SK-N-SH treated with all-trans-retinoic acid at 6 μM for 48 hours (cell line): Measurements from ENCODE around the gene GPR137B.

Experiments used
- ARNTL ChIP-seq: fragments of 450-650 bp; formaldehyde crosslinking; IDR thresholded peaks from 2 replicates; pipeline ENCODE4 v1.5.0; 2020; ENCODE audit warnings: low read depth, mild to moderate bottlenecking, moderate library complexity, borderline replicate concordance
- BACH2 ChIP-seq: fragments of 250-450 bp; sonication (Bioruptor Pico); IDR thresholded peaks from 2 replicates; pipeline ENCODE4 v1.9.0; 2021; ENCODE audit warnings: mild to moderate bottlenecking, borderline replicate concordance
- CSRNP3 ChIP-seq: fragments of 250-450 bp; sonication (Bioruptor Pico); IDR thresholded peaks from 2 replicates; pipeline ENCODE4 v1.5.1; 2021; ENCODE audit warnings: mild to moderate bottlenecking, moderate library complexity
- OSR1 ChIP-seq: fragments of 250-450 bp; sonication (Bioruptor Pico); IDR thresholded peaks from 2 replicates; pipeline ENCODE4 v1.8.0; 2022; ENCODE audit warnings: moderate library complexity, mild to moderate bottlenecking, inconsistent platforms
- PATZ1 ChIP-seq: fragments of 250-450 bp; sonication (Bioruptor Pico); IDR thresholded peaks from 2 replicates; pipeline ENCODE4 v1.8.0; 2020; ENCODE audit warnings: mild to moderate bottlenecking, moderate library complexity, borderline replicate concordance
- RARB ChIP-seq: fragments of 250-450 bp; sonication (Bioruptor Pico); IDR thresholded peaks from 2 replicates; pipeline ENCODE4 v1.8.0; 2021; ENCODE audit warnings: mild to moderate bottlenecking, moderate library complexity
- TCF4 ChIP-seq: fragments of 250-450 bp; sonication (Bioruptor Pico); IDR thresholded peaks from 2 replicates; pipeline ENCODE4 v1.8.0; 2021; ENCODE audit warnings: mild to moderate bottlenecking, moderate library complexity, borderline replicate concordance
- ZC3H10 ChIP-seq: fragments of 250-450 bp; sonication (Bioruptor Pico); IDR thresholded peaks from 2 replicates; pipeline ENCODE4 v1.5.1; 2021; ENCODE audit warnings: mild to moderate bottlenecking, moderate library complexity
- ZFP3 ChIP-seq: fragments of 250-450 bp; sonication (Bioruptor Pico); IDR thresholded peaks from 2 replicates; pipeline ENCODE4 v1.5.0; 2020; ENCODE audit warnings: mild to moderate bottlenecking, moderate library complexity
- ZFP30 ChIP-seq: fragments of 450-650 bp; formaldehyde crosslinking; IDR thresholded peaks from 2 replicates; pipeline ENCODE4 v1.5.0; 2022; ENCODE audit warnings: mild to moderate bottlenecking, moderate library complexity

GRCh38 chr1:236128646-236129178, 13.6 kb upstream of the GPR137B start:
- TF ChIP-seq RARB (no peak), BACH2 (CRISPR knock-in tag) (no peak), ARNTL (CRISPR knock-in tag) (no peak), OSR1 (no peak), CSRNP3 (CRISPR knock-in tag) (no peak), TCF4 (CRISPR knock-in tag) (no peak), ZFP3 (no peak), ZFP30 (CRISPR knock-in tag) (no peak), PATZ1 (CRISPR knock-in tag) (no peak), ZC3H10 (CRISPR knock-in tag) (no peak)
